SK-N-SH (cell line): ENCODE results near the gene OR2M5.

ENCODE experiments used
- CHD2 ChIP-seq: fragments of 150-350 bp; IDR thresholded peaks from 2 replicates; pipeline ENCODE4 v1.6.1; 2018; ENCODE audit warnings: low read length; ENCODE audit not compliant: partially characterized antibody
- ELF1 ChIP-seq: IDR thresholded peaks from 2 replicates; pipeline ENCODE4 v1.4.0; 2012
- EP300 ChIP-seq, 2 experiments: IDR thresholded peaks; 2 replicates each; pipeline versions ENCODE4 v1.4.0 to v1.6.1; 2012; ENCODE audit warnings: borderline replicate concordance in 1 of 2, low read depth in 1 of 2, low read length in 1 of 2
- POLR2AphosphoS5 ChIP-seq: IDR thresholded peaks from 2 replicates; pipeline ENCODE4 v1.6.1; 2012; ENCODE audit warnings: low read depth, low read length
- SMC3 ChIP-seq: IDR thresholded peaks from 2 replicates; pipeline ENCODE4 v1.6.1; 2012; ENCODE audit warnings: low read depth, low read length, improper control_type of control experiment
- TF ChIP-seq, protein P1 (sequence below): fragments of 150-350 bp; IDR thresholded peaks from 2 replicates; pipeline ENCODE4 v1.6.1; 2017; ENCODE audit warnings: antibody characterized with exemption, low read length, low read depth, borderline replicate concordance
- TF ChIP-seq, protein P2 (sequence below): IDR thresholded peaks from 2 replicates; pipeline ENCODE4 v1.4.0; 2012; ENCODE audit warnings: low read depth, borderline replicate concordance
- TF ChIP-seq, protein P3 (sequence below): fragments of 200-600 bp; sonication (generic); IDR thresholded peaks from 2 replicates; pipeline ENCODE4 v1.6.1; 2017; ENCODE audit warnings: antibody characterized with exemption, mild to moderate bottlenecking, moderate library complexity
- TF ChIP-seq, protein P4 (sequence below): IDR thresholded peaks from 2 replicates; pipeline ENCODE4; 2012

DNA sequence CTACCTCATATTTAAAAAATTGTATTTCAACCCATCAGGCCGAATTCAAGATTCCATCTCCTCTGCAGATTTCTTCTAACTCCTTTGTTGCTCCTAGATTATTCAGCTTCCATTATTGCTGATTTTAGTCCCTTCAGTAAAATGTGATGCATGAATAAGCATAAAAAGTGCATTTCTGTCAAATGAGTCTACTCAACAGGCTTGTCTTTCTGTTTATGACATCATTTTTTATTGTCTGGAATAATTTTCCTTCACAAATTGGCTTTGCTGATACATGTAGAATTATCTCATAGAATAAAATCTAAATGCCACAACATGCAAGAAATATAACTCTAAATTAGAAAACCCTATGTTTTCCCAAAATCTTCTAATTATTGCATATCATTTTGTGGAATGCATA, 1.6 kb upstream of the OR2M5 start:
- no peak for TF ChIP-seq EP300 (IDR thresholded peaks at IDR 0.05; ENCODE audit: borderline replicate concordance in 1 of 2, low read depth in 1 of 2, low read length in 1 of 2)
- TF ChIP-seq, protein P1, sequence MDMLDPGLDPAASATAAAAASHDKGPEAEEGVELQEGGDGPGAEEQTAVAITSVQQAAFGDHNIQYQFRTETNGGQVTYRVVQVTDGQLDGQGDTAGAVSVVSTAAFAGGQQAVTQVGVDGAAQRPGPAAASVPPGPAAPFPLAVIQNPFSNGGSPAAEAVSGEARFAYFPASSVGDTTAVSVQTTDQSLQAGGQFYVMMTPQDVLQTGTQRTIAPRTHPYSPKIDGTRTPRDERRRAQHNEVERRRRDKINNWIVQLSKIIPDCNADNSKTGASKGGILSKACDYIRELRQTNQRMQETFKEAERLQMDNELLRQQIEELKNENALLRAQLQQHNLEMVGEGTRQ = no peak
- no peak for TF ChIP-seq CHD2
- TF ChIP-seq, protein P2, sequence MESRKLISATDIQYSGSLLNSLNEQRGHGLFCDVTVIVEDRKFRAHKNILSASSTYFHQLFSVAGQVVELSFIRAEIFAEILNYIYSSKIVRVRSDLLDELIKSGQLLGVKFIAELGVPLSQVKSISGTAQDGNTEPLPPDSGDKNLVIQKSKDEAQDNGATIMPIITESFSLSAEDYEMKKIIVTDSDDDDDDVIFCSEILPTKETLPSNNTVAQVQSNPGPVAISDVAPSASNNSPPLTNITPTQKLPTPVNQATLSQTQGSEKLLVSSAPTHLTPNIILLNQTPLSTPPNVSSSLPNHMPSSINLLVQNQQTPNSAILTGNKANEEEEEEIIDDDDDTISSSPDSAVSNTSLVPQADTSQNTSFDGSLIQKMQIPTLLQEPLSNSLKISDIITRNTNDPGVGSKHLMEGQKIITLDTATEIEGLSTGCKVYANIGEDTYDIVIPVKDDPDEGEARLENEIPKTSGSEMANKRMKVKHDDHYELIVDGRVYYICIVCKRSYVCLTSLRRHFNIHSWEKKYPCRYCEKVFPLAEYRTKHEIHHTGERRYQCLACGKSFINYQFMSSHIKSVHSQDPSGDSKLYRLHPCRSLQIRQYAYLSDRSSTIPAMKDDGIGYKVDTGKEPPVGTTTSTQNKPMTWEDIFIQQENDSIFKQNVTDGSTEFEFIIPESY = no peak
- no peak for TF ChIP-seq POLR2AphosphoS5
- TF ChIP-seq, protein P3, sequence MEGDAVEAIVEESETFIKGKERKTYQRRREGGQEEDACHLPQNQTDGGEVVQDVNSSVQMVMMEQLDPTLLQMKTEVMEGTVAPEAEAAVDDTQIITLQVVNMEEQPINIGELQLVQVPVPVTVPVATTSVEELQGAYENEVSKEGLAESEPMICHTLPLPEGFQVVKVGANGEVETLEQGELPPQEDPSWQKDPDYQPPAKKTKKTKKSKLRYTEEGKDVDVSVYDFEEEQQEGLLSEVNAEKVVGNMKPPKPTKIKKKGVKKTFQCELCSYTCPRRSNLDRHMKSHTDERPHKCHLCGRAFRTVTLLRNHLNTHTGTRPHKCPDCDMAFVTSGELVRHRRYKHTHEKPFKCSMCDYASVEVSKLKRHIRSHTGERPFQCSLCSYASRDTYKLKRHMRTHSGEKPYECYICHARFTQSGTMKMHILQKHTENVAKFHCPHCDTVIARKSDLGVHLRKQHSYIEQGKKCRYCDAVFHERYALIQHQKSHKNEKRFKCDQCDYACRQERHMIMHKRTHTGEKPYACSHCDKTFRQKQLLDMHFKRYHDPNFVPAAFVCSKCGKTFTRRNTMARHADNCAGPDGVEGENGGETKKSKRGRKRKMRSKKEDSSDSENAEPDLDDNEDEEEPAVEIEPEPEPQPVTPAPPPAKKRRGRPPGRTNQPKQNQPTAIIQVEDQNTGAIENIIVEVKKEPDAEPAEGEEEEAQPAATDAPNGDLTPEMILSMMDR = no peak
- no peak for TF ChIP-seq ELF1
- no peak for TF ChIP-seq SMC3
- TF ChIP-seq, protein P4, sequence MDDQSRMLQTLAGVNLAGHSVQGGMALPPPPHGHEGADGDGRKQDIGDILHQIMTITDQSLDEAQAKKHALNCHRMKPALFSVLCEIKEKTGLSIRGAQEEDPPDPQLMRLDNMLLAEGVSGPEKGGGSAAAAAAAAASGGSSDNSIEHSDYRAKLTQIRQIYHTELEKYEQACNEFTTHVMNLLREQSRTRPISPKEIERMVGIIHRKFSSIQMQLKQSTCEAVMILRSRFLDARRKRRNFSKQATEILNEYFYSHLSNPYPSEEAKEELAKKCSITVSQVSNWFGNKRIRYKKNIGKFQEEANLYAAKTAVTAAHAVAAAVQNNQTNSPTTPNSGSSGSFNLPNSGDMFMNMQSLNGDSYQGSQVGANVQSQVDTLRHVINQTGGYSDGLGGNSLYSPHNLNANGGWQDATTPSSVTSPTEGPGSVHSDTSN = no peak
